GM18520 (cell line): ENCODE data around the gene AIMP1.
"Not testable (repeated sequence)": the region's sequence is repeated elsewhere in the genome, so short reads cannot be mapped to it uniquely, and the experiment has no call there.

Experiments used
- ATAC-seq: cut with Tn5 transposase; IDR thresholded peaks from one replicate; pipeline ENCODE4 v1.9.1; 2021; ENCODE audit not compliant: unreplicated experiment

The AIMP1 gene

GRCh38 chr4:106347167-106347566 lies 30.8 kb downstream of the AIMP1 start:
- ATAC-seq: no peak

- no peak for ATAC-seq
These were observed 34.7 kb downstream of the AIMP1 start for GRCh38 chr4:106351016-106351415.

GRCh38 chr4:106353786-106354185 lies 37.4 kb downstream of the AIMP1 start:
- ATAC-seq: no peak

- no peak for ATAC-seq
These were observed 38.8 kb downstream of the AIMP1 start for GRCh38 chr4:106355193-106355592.

- no peak for ATAC-seq
These were observed 42.5 kb downstream of the AIMP1 start for GRCh38 chr4:106358899-106359298.

- ATAC-seq: no peak
These were observed 45.9 kb downstream of the AIMP1 start for GRCh38 chr4:106362086-106362825.

- no peak for ATAC-seq
These were observed 47.9 kb downstream of the AIMP1 start for GRCh38 chr4:106364282-106364681.

GRCh38 chr4:106365613-106366012 lies 49.3 kb downstream of the AIMP1 start:
- ATAC-seq: no peak

- no peak for ATAC-seq
These were observed 49.7 kb downstream of the AIMP1 start for GRCh38 chr4:106366026-106366425.

- ATAC-seq: no peak
These were observed 50.7 kb downstream of the AIMP1 start for GRCh38 chr4:106367072-106367471.

- no peak for ATAC-seq
These were observed 52.3 kb downstream of the AIMP1 start, which contains the start of gene GIMD1 for GRCh38 chr4:106368678-106369077. TSS of gene GIMD1 (minus strand) at chr4:106368778. CDS start at chr4:106367435, 1,343 bp downstream.

- no peak for ATAC-seq
These were observed 53.2 kb downstream of the AIMP1 start for GRCh38 chr4:106369456-106370060.

- ATAC-seq: no peak
These were observed 53.9 kb downstream of the AIMP1 start for GRCh38 chr4:106370214-106370613.

GRCh38 chr4:106371161-106371560 lies 54.8 kb downstream of the AIMP1 start:
- ATAC-seq: no peak

- no peak for ATAC-seq
These were observed 56.7 kb downstream of the AIMP1 start for GRCh38 chr4:106373026-106373425.

- no peak for ATAC-seq
These were observed 63.8 kb downstream of the AIMP1 start for GRCh38 chr4:106380179-106380578.

- ATAC-seq: no peak
These were observed 68.5 kb downstream of the AIMP1 start for GRCh38 chr4:106384878-106385277.

GRCh38 chr4:106385853-106386393 lies 69.6 kb downstream of the AIMP1 start:
- ATAC-seq: no peak

- no peak for ATAC-seq
These were observed 79.2 kb downstream of the AIMP1 start for GRCh38 chr4:106395582-106395981.

- not testable (repeated sequence) for ATAC-seq
These were observed 82.5 kb downstream of the AIMP1 start for GRCh38 chr4:106398898-106399297.
